ENCODE data around the gene PSMG4. TPM values are rescaled to one million over a fixed set of nuclear protein-coding genes. Genes with fewer than 3 reads are reported as not detected.
"Not testable (repeated sequence)": the region's sequence is repeated elsewhere in the genome, so short reads cannot be mapped to it uniquely, and the experiment has no call there.

The PSMG4 gene
- total RNA-seq, 2 experiments from 2014 or later: 12.3 to 12.8 TPM

- no peak for TF ChIP-seq CTCF (IDR thresholded peaks at IDR 0.05)
- DNase-seq (no peak), ATAC-seq (ENCODE audit: poor library complexity) (no peak)
- Histone ChIP-seq H3K9me3 (ENCODE audit: control insufficient read depth in 1 of 2, insufficient read depth in 1 of 2, low read length in 2 of 2) (no peaks in the 10 kb centered on the region), H3K27me3 (ENCODE audit: control insufficient read depth in 1 of 2, insufficient read depth in 2 of 2, low read length in 2 of 2) (peaks cover 21% of the 10 kb centered on the region in 2 experiments), H3K4me1 (ENCODE audit: insufficient read depth, low read length) (no peaks in the 10 kb centered on the region), H3K36me3 (ENCODE audit: insufficient read depth, low read length) (no peaks in the 10 kb centered on the region), H3K27ac (ENCODE audit: low read depth in 1 of 2, low read length in 2 of 2) (no peak overlapping the region), H3K4me3 (ENCODE audit: low read length) (no peak overlapping the region)
- Mint-ChIP-seq H3K36me3 (ENCODE audit: low read depth) (no peaks in the 10 kb centered on the region), H3K27me3 (peaks cover 71% of the 10 kb centered on the region), H3K4me1 (ENCODE audit: low read depth) (no peaks in the 10 kb centered on the region), H3K4me3 (no peak overlapping the region), H3K9me3 (no peaks in the 10 kb centered on the region), H3K27ac (no peak overlapping the region)
- intact Hi-C loops (cut with DNase I, micrococcal nuclease): no loop called here
- ChIA-PET POLR2A (no interaction called here), CTCF (no interaction called here)
Observed at GRCh38 chr6:3242768-3243167, 16.0 kb upstream of the PSMG4 start.

GRCh38 chr6:3244003-3244831 lies 14.5 kb upstream of the PSMG4 start:
- H3K36me3 Mint-ChIP-seq (ENCODE audit: low read depth): no peaks in the 10 kb centered on the region
- DNase-seq: no peak
- intact Hi-C loops (cut with DNase I, micrococcal nuclease): no loop called here
- peaks cover 68% of the 10 kb centered on the region for H3K27me3 Mint-ChIP-seq
- no peak for ATAC-seq (ENCODE audit: poor library complexity)
- Histone ChIP-seq H3K9me3 (ENCODE audit: control insufficient read depth in 1 of 2, insufficient read depth in 1 of 2, low read length in 2 of 2) (no peaks in the 10 kb centered on the region), H3K27ac (ENCODE audit: low read depth in 1 of 2, low read length in 2 of 2) (no peak overlapping the region), H3K4me3 (ENCODE audit: low read length) (no peak overlapping the region), H3K4me1 (ENCODE audit: insufficient read depth, low read length) (no peaks in the 10 kb centered on the region), H3K27me3 (ENCODE audit: control insufficient read depth in 1 of 2, insufficient read depth in 2 of 2, low read length in 2 of 2) (peaks cover 11 to 19% of the 10 kb centered on the region in 2 experiments), H3K36me3 (ENCODE audit: insufficient read depth, low read length) (no peaks in the 10 kb centered on the region)
- TF ChIP-seq CTCF (IDR thresholded peaks at IDR 0.05): no peak
- H3K27ac Mint-ChIP-seq: no peak overlapping the region
- H3K4me1 Mint-ChIP-seq (ENCODE audit: low read depth): no peaks in the 10 kb centered on the region
- CTCF ChIA-PET: interaction anchor here (1.2 kb wide), 1 partner anchor 896 kb away, joined by 3 read pairs; no protein-coding TSS in a partner anchor
- H3K9me3 Mint-ChIP-seq: no peaks in the 10 kb centered on the region
- H3K4me3 Mint-ChIP-seq: no peak overlapping the region
- POLR2A ChIA-PET: no interaction called here

GRCh38 chr6:3244832-3245161 lies 13.9 kb upstream of the PSMG4 start:
- POLR2A ChIA-PET; DNase-seq; H3K4me3 Mint-ChIP-seq; H3K4me1 ChIP-seq (ENCODE audit: insufficient read depth, low read length); H3K4me1 Mint-ChIP-seq (ENCODE audit: low read depth); H3K36me3 Mint-ChIP-seq (ENCODE audit: low read depth); H3K9me3 Mint-ChIP-seq; intact Hi-C loops (cut with DNase I, micrococcal nuclease); H3K9me3 ChIP-seq (ENCODE audit: control insufficient read depth in 1 of 2, insufficient read depth in 1 of 2, low read length in 2 of 2); ATAC-seq (ENCODE audit: poor library complexity); H3K36me3 ChIP-seq (ENCODE audit: insufficient read depth, low read length); H3K27ac ChIP-seq (ENCODE audit: low read depth in 1 of 2, low read length in 2 of 2); H3K27ac Mint-ChIP-seq; H3K4me3 ChIP-seq (ENCODE audit: low read length): not testable (repeated sequence)
- peaks cover 69% of the 10 kb centered on the region for H3K27me3 Mint-ChIP-seq
- CTCF ChIA-PET: interaction anchor here (1.2 kb wide), 1 partner anchor 896 kb away, joined by 3 read pairs; no protein-coding TSS in a partner anchor
- peaks cover 11 to 20% of the 10 kb centered on the region in 2 experiments for H3K27me3 ChIP-seq (ENCODE audit: control insufficient read depth in 1 of 2, insufficient read depth in 2 of 2, low read length in 2 of 2)

- Histone ChIP-seq H3K27ac (ENCODE audit: low read depth in 1 of 2, low read length in 2 of 2) (no peak overlapping the region), H3K9me3 (ENCODE audit: control insufficient read depth in 1 of 2, insufficient read depth in 1 of 2, low read length in 2 of 2) (no peaks in the 10 kb centered on the region), H3K27me3 (ENCODE audit: control insufficient read depth in 1 of 2, insufficient read depth in 2 of 2, low read length in 2 of 2) (peaks cover 11 to 22% of the 10 kb centered on the region in 2 experiments), H3K4me3 (ENCODE audit: low read length) (no peak overlapping the region), H3K4me1 (ENCODE audit: insufficient read depth, low read length) (no peaks in the 10 kb centered on the region), H3K36me3 (ENCODE audit: insufficient read depth, low read length) (no peaks in the 10 kb centered on the region)
- no peaks in the 10 kb centered on the region for H3K9me3 Mint-ChIP-seq
- TF ChIP-seq CTCF (IDR thresholded peaks at IDR 0.05): no peak
- no peak overlapping the region for H3K4me3 Mint-ChIP-seq
- H3K4me1 Mint-ChIP-seq (ENCODE audit: low read depth): no peaks in the 10 kb centered on the region
- ChIA-PET CTCF (no interaction called here), POLR2A (no interaction called here)
- H3K36me3 Mint-ChIP-seq (ENCODE audit: low read depth): no peaks in the 10 kb centered on the region
- DNase-seq: no peak
- intact Hi-C loops (cut with DNase I, micrococcal nuclease): no loop called here
- no peak for ATAC-seq (ENCODE audit: poor library complexity)
- H3K27ac Mint-ChIP-seq: no peak overlapping the region
- peaks cover 69% of the 10 kb centered on the region for H3K27me3 Mint-ChIP-seq
Observed at GRCh38 chr6:3245216-3245615, 13.5 kb upstream of the PSMG4 start.
